Measurements from ENCODE around the gene ASTL. TPM values are rescaled to one million over a fixed set of nuclear protein-coding genes. Genes with fewer than 3 reads are reported as not detected.

The ASTL gene
- total and polyA plus RNA-seq, 4 donors = not detected

- Histone ChIP-seq H3K9ac (ENCODE audit: low read depth in 1 of 2, low read length in 2 of 2) (no peak overlapping the region), H3K4me3 (ENCODE audit: low read depth in 1 of 3, low read length in 3 of 3) (no peak overlapping the region), H3K36me3 (ENCODE audit: control insufficient read depth in 4 of 4, insufficient read depth in 3 of 4, low read depth in 1 of 4, low read length in 3 of 4) (no peaks in the 10 kb centered on the region), H3K4me1 (ENCODE audit: control insufficient read depth in 4 of 4, insufficient read depth in 4 of 4, low read length in 3 of 4) (peaks cover 0 to 6% (median 2%) of the 10 kb centered on the region in 4 donors), H3K27me3 (ENCODE audit: control insufficient read depth in 4 of 4, insufficient read depth in 4 of 4, low read length in 3 of 4) (peaks cover 0 to 2% (median 0%) of the 10 kb centered on the region in 4 donors), H3K27ac (ENCODE audit: low read depth in 1 of 2, low read length in 2 of 2) (no peak overlapping the region), H3K9me3 (ENCODE audit: control insufficient read depth in 4 of 4, low read length in 3 of 4) (no peaks in the 10 kb centered on the region)
- 90% methylated on average over 7 of the region's 7 CpGs for WGBS
- no peak for TF ChIP-seq HNF4A (conservative IDR thresholded peaks at IDR 0.05)
- TF ChIP-seq REST (IDR thresholded peaks at IDR 0.05) = no peak
- TF ChIP-seq TAF1 (conservative IDR thresholded peaks at IDR 0.05) = no peak
- TF ChIP-seq HNF4G (IDR thresholded peaks at IDR 0.05) = no peak
- no peak for TF ChIP-seq JUND (IDR thresholded peaks at IDR 0.05)
- TF ChIP-seq SP1 (IDR thresholded peaks at IDR 0.05) = no peak
- no peak for TF ChIP-seq ATF3 (IDR thresholded peaks at IDR 0.05)
- no peak for TF ChIP-seq YY1 (IDR thresholded peaks at IDR 0.05)
- TF ChIP-seq RAD21 (IDR thresholded peaks at IDR 0.05) = no peak
- no peak for TF ChIP-seq GABPA (IDR thresholded peaks at IDR 0.05 in 1 of 2, conservative IDR thresholded peaks at IDR 0.05 in 1 of 2)
- no peak for TF ChIP-seq MAX (IDR thresholded peaks at IDR 0.05)
- TF ChIP-seq ZBTB33 (IDR thresholded peaks at IDR 0.05) = no peak
- TF ChIP-seq EGR1 (IDR thresholded peaks at IDR 0.05; ENCODE audit: low read depth in 2 of 2) = no peak
- TF ChIP-seq RXRA (IDR thresholded peaks at IDR 0.05) = no peak
- TF ChIP-seq FOXA2 (IDR thresholded peaks at IDR 0.05) = no peak
- TF ChIP-seq NR2F2 (IDR thresholded peaks at IDR 0.05) = no peak
- TF ChIP-seq CTCF (IDR thresholded peaks at IDR 0.05; ENCODE audit: low read depth, low read length, missing input control) = no peak
- TF ChIP-seq FOXA1 (IDR thresholded peaks at IDR 0.05) = no peak
- no peak for DNase-seq (ENCODE audit: low spot score)
Observed at GRCh38 chr2:96111823-96112500, 26.3 kb downstream of the ASTL start.

Measured in liver (tissue), 9 donors.